Activated CD4-positive, alpha-beta T cell treated with anti-CD3 and anti-CD28 coated beads, Interleukin-2, amount 10 ng/mL, durations not matched to agents 24 days and 14 days (primary cell): Measurements from ENCODE around the gene TTC16. TPM values are rescaled to one million over a fixed set of nuclear protein-coding genes. Genes with fewer than 3 reads are reported as not detected.
"Not testable (repeated sequence)": the region's sequence is repeated elsewhere in the genome, so short reads cannot be mapped to it uniquely, and the experiment has no call there.

Experiments used
- DNase-seq: peaks from one replicate; pipeline ENCODE4 v3.0.0; 2022
- H3K27ac Mint-ChIP-seq: one replicate; pipeline ENCODE4 v1.8.0; 2022; ENCODE audit warnings: mild to moderate bottlenecking, mixed read lengths
- H3K27me3 Mint-ChIP-seq: one replicate; pipeline ENCODE4 v1.8.0; 2022; ENCODE audit warnings: mixed read lengths
- H3K36me3 Mint-ChIP-seq: one replicate; pipeline ENCODE4 v1.8.0; 2022; ENCODE audit warnings: low read depth, mild to moderate bottlenecking, mixed read lengths
- H3K4me1 Mint-ChIP-seq: one replicate; pipeline ENCODE4 v1.8.0; 2021; ENCODE audit warnings: mixed read lengths
- H3K4me3 Mint-ChIP-seq: one replicate; pipeline ENCODE4 v1.8.0; 2022; ENCODE audit warnings: mild to moderate bottlenecking, moderate library complexity, mixed read lengths
- H3K9me3 Mint-ChIP-seq: one replicate; pipeline ENCODE4 v1.8.0; 2021; ENCODE audit warnings: mixed read lengths
- intact Hi-C: fragments of 100-400 bp; cut with micrococcal nuclease; formaldehyde crosslinking; loops from one replicate; pipeline ENCODE4 v1.15.1; 2023
- total RNA-seq: library from RNA; stranded (reverse); gene quantifications from 2 replicates; pipeline ENCODE4 v1.2.3, GENCODE V29; 2022

Gene TTC16
- total RNA-seq, 1 donor from 2014 or later, result not detected

DNA sequence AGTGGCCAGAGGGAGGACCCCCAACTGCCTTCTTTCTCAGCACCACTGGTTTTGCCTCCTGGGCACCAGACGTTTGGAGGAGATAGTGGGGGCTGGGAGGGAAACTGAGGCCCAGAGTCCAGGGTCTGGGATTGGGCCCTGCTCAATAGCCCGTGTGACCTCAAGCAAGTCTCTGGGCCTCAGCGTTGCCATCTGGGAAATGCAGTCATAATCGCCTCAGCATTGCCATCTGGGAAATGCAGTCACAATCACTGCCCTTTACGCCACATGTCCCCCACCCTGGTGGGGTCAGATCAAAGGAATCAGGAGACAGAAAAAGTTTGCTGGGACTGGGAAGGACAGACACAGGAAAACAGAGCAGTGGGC lies 61.0 kb downstream of the TTC16 start:
- peak; percentile 76 for DNase-seq
- intact Hi-C loops, result loop anchor here (2.0 to 5.0 kb wide), 3 partner anchors 325 to 350 kb away; partner anchors contain the start of genes LRSAM1, PTGES2 and RPL12
- H3K4me3 Mint-ChIP-seq, result peak overlapping the region; percentile 98
- no peaks in the 10 kb centered on the region for H3K9me3 Mint-ChIP-seq
- H3K4me1 Mint-ChIP-seq, result peaks cover 43% of the 10 kb centered on the region
- peaks cover 21% of the 10 kb centered on the region for H3K36me3 Mint-ChIP-seq
- peak overlapping the region; percentile 98 for H3K27ac Mint-ChIP-seq
- H3K27me3 Mint-ChIP-seq, result no peaks in the 10 kb centered on the region

DNA sequence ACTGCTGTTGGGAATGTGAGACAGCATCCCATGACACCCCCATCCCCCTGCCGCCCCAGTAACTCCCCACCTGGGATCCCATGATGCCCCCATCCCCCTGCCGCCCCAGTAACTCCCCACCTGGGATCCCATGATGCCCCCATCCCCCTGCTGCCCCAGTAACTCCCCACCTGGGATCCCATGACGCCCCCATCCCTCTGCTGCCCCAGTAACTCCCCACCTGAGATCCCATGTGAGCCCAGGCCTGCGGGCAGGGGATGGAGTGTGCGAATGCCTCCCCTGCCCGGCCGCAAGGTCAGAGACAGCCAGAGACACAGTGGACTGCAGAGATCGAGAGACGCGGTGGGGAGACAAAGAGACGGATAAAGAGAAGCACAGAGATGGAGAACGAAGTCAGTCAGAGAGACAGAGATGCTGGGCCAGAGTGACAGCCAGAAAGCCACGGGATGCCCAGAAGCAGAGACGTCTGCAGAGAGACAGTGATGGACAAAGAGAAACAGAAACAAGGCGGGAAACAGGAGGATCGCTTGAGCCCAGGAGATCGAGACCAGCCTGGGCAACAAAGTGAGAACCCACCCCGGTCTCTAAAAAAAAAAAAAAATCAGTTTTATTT lies 61.6 kb downstream of the TTC16 start:
- Mint-ChIP-seq H3K27me3 (no peaks in the 10 kb centered on the region), H3K4me1 (peaks cover 45% of the 10 kb centered on the region), H3K27ac (peak overlapping the region; percentile 98), H3K36me3 (peaks cover 21% of the 10 kb centered on the region), H3K9me3 (no peaks in the 10 kb centered on the region), H3K4me3 (peak overlapping the region; percentile 98)
- intact Hi-C loops, result loop anchor here (2.0 to 5.0 kb wide), 3 partner anchors 325 to 350 kb away; partner anchors contain the start of genes LRSAM1, PTGES2 and RPL12
- peak; percentile 79 for DNase-seq

DNA sequence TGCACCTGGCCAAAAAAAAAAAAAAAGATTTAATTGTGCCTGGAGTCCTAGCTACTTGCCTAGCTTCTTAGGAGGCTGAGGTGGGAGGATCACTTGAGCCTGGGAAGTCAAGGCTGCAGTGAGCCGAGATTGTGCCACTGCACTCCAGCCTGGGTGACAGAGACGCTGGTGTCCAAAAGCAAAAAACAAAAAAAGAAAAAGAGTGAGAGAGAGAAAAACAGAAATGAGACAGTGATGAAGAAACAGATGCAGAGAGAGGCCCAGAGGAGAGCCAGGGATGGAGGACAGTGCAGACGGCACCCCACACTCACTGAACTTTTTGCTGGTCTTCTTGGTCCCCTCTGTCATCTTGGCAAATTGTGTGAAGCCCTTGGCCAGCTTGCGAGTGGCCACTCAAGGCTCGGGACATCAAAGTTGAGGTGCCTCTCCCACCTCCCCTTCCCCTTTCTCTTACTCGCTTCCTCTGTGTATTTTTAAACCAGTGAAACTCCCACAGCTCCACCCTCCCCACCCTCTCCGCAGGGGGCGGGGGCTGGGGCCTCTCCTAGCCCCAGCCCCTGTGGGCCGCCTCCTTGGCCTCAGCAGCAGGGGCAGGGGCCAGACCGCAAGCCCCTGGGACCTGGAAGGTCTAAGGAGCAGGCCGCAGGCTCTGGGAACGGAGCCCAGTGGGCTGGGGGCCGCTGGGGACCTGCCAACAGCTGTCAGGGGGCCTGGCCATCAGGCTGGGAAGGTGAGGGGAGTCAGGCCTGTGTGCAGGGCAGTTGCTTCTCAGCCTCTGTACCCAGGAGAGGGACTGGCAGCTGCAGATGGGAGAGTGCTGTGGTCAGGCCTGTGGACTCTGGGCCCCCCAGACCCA lies 62.6 kb downstream of the TTC16 start, which contains the start of gene SH2D3C:
SH2D3C (minus strand) TSS at position 387 of the 856 bp plus-strand sequence; CDS start at position 348, 39 bp downstream.
- Mint-ChIP-seq H3K9me3 (no peaks in the 10 kb centered on the region), H3K4me1 (peaks cover 52% of the 10 kb centered on the region), H3K27ac (peak within 1 kb of the TSS; percentile 98), H3K27me3 (no peaks in the 10 kb centered on the region), H3K36me3 (peaks cover 14% of the 10 kb centered on the region), H3K4me3 (peak within 1 kb of the TSS; percentile 98)
- intact Hi-C loops, result loop anchor here (2.0 to 5.0 kb wide), 3 partner anchors 14 to 351 kb away; partner anchors contain the start of genes LRSAM1 and RPL12
- peak; percentile 89 for DNase-seq

DNA sequence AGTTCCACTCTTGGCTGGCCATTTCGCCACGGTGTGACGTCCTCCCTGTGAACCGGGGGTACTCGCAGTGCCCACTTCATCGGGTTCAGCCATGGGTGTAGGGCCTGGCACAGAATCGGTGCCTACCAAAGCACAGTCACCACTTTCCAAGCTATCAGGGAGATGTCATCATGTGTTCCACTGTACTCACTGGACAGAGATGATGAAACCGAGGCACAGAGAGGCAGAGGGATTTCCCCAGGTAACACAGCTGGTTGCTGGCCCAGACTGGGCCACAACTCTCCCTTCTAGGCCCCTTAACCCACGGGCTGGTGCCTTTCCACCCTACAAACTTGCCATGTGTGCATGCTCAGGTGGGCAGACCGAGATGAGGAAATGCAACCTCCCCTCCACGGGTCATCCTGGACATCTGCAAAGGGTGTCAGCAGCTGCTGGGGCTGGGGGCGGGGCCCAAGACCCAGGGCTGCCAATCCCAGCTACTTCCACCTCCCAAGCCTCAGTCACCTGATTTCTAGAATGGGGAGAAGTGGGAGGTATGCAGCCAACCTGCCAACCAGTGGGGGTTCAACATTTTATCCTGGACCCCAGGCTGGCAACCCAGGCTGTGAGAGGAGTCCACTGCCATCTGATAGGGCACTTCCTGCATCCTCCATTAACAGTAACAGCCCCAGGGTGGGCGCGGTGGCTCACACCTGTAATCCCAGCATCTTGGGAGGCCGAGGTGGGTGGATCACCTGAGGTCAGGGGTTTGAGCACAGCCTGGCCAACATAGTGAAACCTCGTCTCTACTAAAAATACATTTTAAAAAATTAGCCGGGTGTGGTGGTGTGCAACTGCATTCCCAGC lies 63.5 kb downstream of the TTC16 start:
- DNase-seq, result peak; percentile 86
- intact Hi-C loops, result loop anchor here (2.0 to 5.0 kb wide), 3 partner anchors 15 to 352 kb away; partner anchors contain the start of genes LRSAM1 and RPL12
- peak overlapping the region; percentile 98 for H3K27ac Mint-ChIP-seq

DNA sequence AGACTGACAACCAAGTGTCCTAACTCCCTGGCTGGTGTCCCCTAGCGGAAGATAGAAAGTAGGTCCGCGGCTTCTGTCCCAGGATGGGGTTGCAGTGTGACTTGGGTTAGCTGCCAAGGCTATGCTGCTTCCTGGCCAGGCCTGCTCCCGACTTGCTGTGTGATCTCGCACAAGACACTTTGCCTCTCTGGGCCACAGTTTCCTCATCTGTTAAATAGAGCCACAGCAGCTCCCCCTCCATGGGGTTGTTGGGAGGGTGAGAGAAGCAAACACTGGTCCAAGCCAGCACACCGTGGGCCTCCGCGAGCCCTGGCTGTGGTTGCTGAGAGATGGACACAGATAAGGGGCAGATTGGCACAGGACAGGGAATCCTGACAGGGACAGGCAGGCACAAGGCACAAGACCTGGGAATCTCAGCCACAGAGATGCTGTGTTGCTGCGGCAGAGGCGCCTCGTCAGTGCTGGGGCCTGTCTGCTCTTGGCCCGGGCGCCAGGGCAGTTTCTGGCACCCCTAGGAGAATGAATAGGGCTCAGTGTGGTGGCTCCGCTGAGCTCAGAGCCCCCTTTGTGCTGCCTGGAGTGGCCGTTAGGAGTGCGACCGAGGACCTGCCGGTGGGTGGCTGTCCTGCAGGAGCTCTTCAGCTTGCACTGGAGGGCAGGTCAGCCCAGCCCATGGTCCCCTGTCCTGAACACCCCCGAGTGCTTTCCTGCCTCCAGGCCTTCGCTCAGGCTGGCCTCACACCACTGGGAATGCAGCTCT lies 64.4 kb downstream of the TTC16 start:
- no peaks in the 10 kb centered on the region for H3K27me3 Mint-ChIP-seq
- H3K4me3 Mint-ChIP-seq, result peak overlapping the region; percentile 40
- no peaks in the 10 kb centered on the region for H3K9me3 Mint-ChIP-seq
- peaks cover 6% of the 10 kb centered on the region for H3K36me3 Mint-ChIP-seq
- peak overlapping the region; percentile 79 for H3K27ac Mint-ChIP-seq
- H3K4me1 Mint-ChIP-seq, result peaks cover 60% of the 10 kb centered on the region
- DNase-seq, result peak; percentile 66
- intact Hi-C loops, result loop anchor here (10.0 kb wide), 2 partner anchors 254 to 284 kb away; partner anchors contain the start of genes NAIF1 and SLC25A25

More for the DNA sequence above, 63.5 kb downstream of the TTC16 start:
- H3K4me3 Mint-ChIP-seq, result peak overlapping the region; percentile 98
- no peaks in the 10 kb centered on the region for H3K27me3 Mint-ChIP-seq
- no peaks in the 10 kb centered on the region for H3K9me3 Mint-ChIP-seq
- peaks cover 8% of the 10 kb centered on the region for H3K36me3 Mint-ChIP-seq
- peaks cover 55% of the 10 kb centered on the region for H3K4me1 Mint-ChIP-seq

DNA sequence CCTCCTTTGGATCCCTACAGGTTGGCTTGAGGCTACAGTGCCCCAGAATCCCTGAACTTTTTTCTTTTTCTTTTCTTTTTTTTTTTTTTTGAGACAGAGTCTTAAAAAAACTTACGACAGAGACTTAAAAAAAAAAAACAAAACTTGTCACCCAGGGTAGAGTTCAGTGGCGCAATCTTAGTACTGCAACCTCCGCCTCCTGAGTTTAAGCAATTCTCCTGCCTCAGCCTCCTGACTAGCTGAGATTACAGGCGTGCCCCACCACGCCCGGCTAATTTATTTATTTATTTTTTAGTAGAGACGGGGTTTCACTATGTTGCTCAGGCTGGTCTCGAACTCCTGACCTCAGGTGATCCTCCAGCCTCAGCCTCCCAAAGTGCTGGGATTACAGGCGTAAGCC lies 65.0 kb downstream of the TTC16 start:
- H3K4me1 Mint-ChIP-seq, result peaks cover 60% of the 10 kb centered on the region
- DNase-seq, H3K27me3 Mint-ChIP-seq, H3K36me3 Mint-ChIP-seq, H3K4me3 Mint-ChIP-seq, H3K9me3 Mint-ChIP-seq: not testable (repeated sequence)
- H3K27ac Mint-ChIP-seq, result peak overlapping the region; percentile 56
- intact Hi-C loops, result loop anchor here (10.0 kb wide), 2 partner anchors 254 to 284 kb away; partner anchors contain the start of genes NAIF1 and SLC25A25

Other genes starting within 250 kb of the TTC16 start
- 26.5 and 31.1 TPM in 2 replicates for gene STXBP1, start 103.8 kb upstream of the TTC16 start, total RNA-seq
- gene CFAP157, start 9.1 kb upstream of the TTC16 start, total RNA-seq, result not detected in 2 replicates
- 22.8 TPM in 2 replicates for gene PTRH1, start 416 bp upstream of the TTC16 start, total RNA-seq
- 20.4 and 21.4 TPM in 2 replicates for gene TOR2A, start 19.2 kb downstream of the TTC16 start, total RNA-seq
- gene SH2D3C, start 62.6 kb downstream of the TTC16 start, total RNA-seq, result 22.2 and 23.3 TPM in 2 replicates
- gene CDK9, start 70.0 kb downstream of the TTC16 start, total RNA-seq, result 79.1 and 96.4 TPM in 2 replicates
- gene FPGS, start 86.8 kb downstream of the TTC16 start, total RNA-seq, result 126 and 128 TPM in 2 replicates
- gene ENG, start 138.6 kb downstream of the TTC16 start, total RNA-seq, result 29.9 and 32.4 TPM in 2 replicates
- 18.0 and 19.9 TPM in 2 replicates for gene AK1, start 161.6 kb downstream of the TTC16 start, total RNA-seq
- gene ST6GALNAC6, start 183.5 kb downstream of the TTC16 start, total RNA-seq, result 53.3 and 61.2 TPM in 2 replicates
- gene ST6GALNAC4, start 201.0 kb downstream of the TTC16 start, total RNA-seq, result 28.0 and 28.3 TPM in 2 replicates
- 0.89 and 0.90 TPM in 2 replicates for gene PIP5KL1, start 214.7 kb downstream of the TTC16 start, total RNA-seq
- gene DPM2, start 221.8 kb downstream of the TTC16 start, total RNA-seq, result 62.7 and 65.1 TPM in 2 replicates